B cell (primary cell): ENCODE measurements around the gene CTSK. TPM values are rescaled to one million over a fixed set of nuclear protein-coding genes. Genes with fewer than 3 reads are reported as not detected.
"Not testable (repeated sequence)": the region's sequence is repeated elsewhere in the genome, so short reads cannot be mapped to it uniquely, and the experiment has no call there.

Experiments used
- ATAC-seq: fragments of 200-7000 bp; cut with Tn5 transposase; one replicate; pipeline ENCODE4 v1.10.0; 2021; ENCODE audit warnings: low read depth, mild to moderate bottlenecking, moderate number of reproducible peaks, moderate library complexity
- CTCF ChIA-PET: fragments of 350-600 bp; sonication (Branson Sonifier 250); formaldehyde crosslinking; loops from one replicate; lab custom pipeline; 2021; ENCODE audit warnings: antibody characterized with exemption, inconsistent platforms; lab: Charles Lee
- POLR2A ChIA-PET: fragments of 350-600 bp; sonication (Branson Sonifier 250); formaldehyde crosslinking; loops from one replicate; lab custom pipeline; 2021; ENCODE audit warnings: antibody characterized with exemption; lab: Charles Lee
- DNase-seq: peaks from one replicate; pipeline ENCODE4 v3.0.0; 2013
- H2AFZ ChIP-seq: 2 replicates; pipeline ENCODE4 v1.6.1; 2012; ENCODE audit warnings: mild to moderate bottlenecking, low read depth, low read length; ENCODE audit not compliant: insufficient read depth, poor library complexity, severe bottlenecking
- H3K27ac ChIP-seq, 2 donors: 1 replicate in 1 of 2; 2 replicates in 1 of 2; pipeline ENCODE4 v1.5.1; 2012 to 2013; ENCODE audit warnings: low read length in 2 of 2, mild to moderate bottlenecking in 2 of 2, moderate library complexity in 1 of 2
- H3K27me3 ChIP-seq, 4 experiments: fragments of 200-600 bp in 1 of 4; sonication (generic) in 1 of 4; replicated peaks in 1 of 4; 1 replicate in 2 of 4; 2 replicates in 2 of 4; pipeline versions ENCODE4 v1.6.1 to v1.7.0; 2013 to 2016; ENCODE audit warnings: low read length in 3 of 4, mild to moderate bottlenecking in 2 of 4, mixed read lengths in 1 of 4, moderate library complexity in 1 of 4; ENCODE audit not compliant: insufficient read depth in 4 of 4, control insufficient read depth in 3 of 4; ENCODE audit errors: control extremely low read depth in 1 of 4
- H3K36me3 ChIP-seq, 2 experiments: replicated peaks in 1 of 2; 1 replicate in 1 of 2; 2 replicates in 1 of 2; pipeline versions ENCODE4 v1.6.1 to v1.7.1; 2013; ENCODE audit warnings: low read length in 1 of 2; ENCODE audit not compliant: insufficient read depth in 2 of 2, control insufficient read depth in 1 of 2; ENCODE audit errors: control extremely low read depth in 1 of 2, extremely low read depth in 1 of 2
- H3K4me1 ChIP-seq, 2 donors: fragments of 200-600 bp in 1 of 2; sonication (generic) in 1 of 2; 1 replicate in 1 of 2; 2 replicates in 1 of 2; pipeline versions ENCODE4 v1.5.1 to v1.6.1; 2013 to 2017; ENCODE audit warnings: low read length in 2 of 2; ENCODE audit not compliant: control insufficient read depth in 2 of 2, insufficient read depth in 2 of 2
- H3K4me2 ChIP-seq: replicated peaks from 2 replicates; pipeline ENCODE3; 2012; ENCODE audit warnings: mild to moderate bottlenecking, low read depth, low read length; ENCODE audit not compliant: poor library complexity, severe bottlenecking
- H3K4me3 ChIP-seq, 5 experiments: fragments of 200-600 bp in 1 of 5; sonication (generic) in 1 of 5; 1 replicate in 3 of 5; 2 replicates in 2 of 5; pipeline versions ENCODE4 v1.5.1 to v1.7.0; 2011 to 2016; ENCODE audit warnings: low read length in 4 of 5, mild to moderate bottlenecking in 4 of 5, low read depth in 2 of 5, control low read depth in 1 of 5, moderate library complexity in 1 of 5; ENCODE audit not compliant: insufficient read depth in 1 of 5; ENCODE audit errors: control extremely low read depth in 1 of 5, extremely low read depth in 1 of 5
- H3K79me2 ChIP-seq: fragments of 200-600 bp; sonication (generic); one replicate; pipeline ENCODE4 v1.6.0; 2016; ENCODE audit warnings: low read length; ENCODE audit not compliant: control insufficient read depth, insufficient read depth
- H3K9ac ChIP-seq: fragments of 200-600 bp; sonication (generic); 2 replicates; pipeline ENCODE4 v1.6.1; 2017; ENCODE audit warnings: mild to moderate bottlenecking, low read length, moderate library complexity
- H3K9me3 ChIP-seq, 3 donors: one replicate each; pipeline versions ENCODE4 v1.6.1 to v1.7.1; 2013; ENCODE audit warnings: low read length in 2 of 3; ENCODE audit not compliant: control insufficient read depth in 2 of 3, insufficient read depth in 1 of 3; ENCODE audit errors: control extremely low read depth in 1 of 3
- H4K20me1 ChIP-seq: 2 replicates; pipeline ENCODE4 v1.6.0; 2012; ENCODE audit warnings: mild to moderate bottlenecking, low read length; ENCODE audit not compliant: insufficient read depth, control insufficient read depth, poor library complexity, severe bottlenecking
- H3K27ac Mint-ChIP-seq: one replicate; pipeline ENCODE4 v1.8.0; 2021; ENCODE audit warnings: mixed read lengths
- H3K27me3 Mint-ChIP-seq: one replicate; pipeline ENCODE4 v1.8.0; 2021; ENCODE audit warnings: mixed read lengths
- H3K4me1 Mint-ChIP-seq: one replicate; pipeline ENCODE4 v1.8.0; 2021; ENCODE audit warnings: mixed read lengths
- H3K4me3 Mint-ChIP-seq: one replicate; pipeline ENCODE4 v1.8.0; 2021; ENCODE audit warnings: mixed read lengths
- H3K9me3 Mint-ChIP-seq: one replicate; pipeline ENCODE4 v1.8.0; 2022; ENCODE audit warnings: mixed read lengths; ENCODE audit not compliant: insufficient read depth
- EZH2 ChIP-seq: IDR thresholded peaks from 2 replicates; pipeline ENCODE4 v1.6.1; 2012; ENCODE audit warnings: borderline replicate concordance, low read depth, mild to moderate bottlenecking, moderate library complexity, low read length; ENCODE audit not compliant: insufficient read depth, poor library complexity, severe bottlenecking
- WGBS: methylation state at CpG from one replicate; pipeline ENCODE4 v1.1.5; 2013; ENCODE audit warnings: missing lambda C conversion rate; ENCODE audit not compliant: insufficient coverage; 5-methylcytosine and 5-hydroxymethylcytosine counted together
- intact Hi-C: fragments of 100-400 bp; cut with micrococcal nuclease; formaldehyde crosslinking; loops from one replicate; pipeline ENCODE4 v1.10.0; 2022
- polyA minus RNA-seq: library from RNA; depleted of rRNA, polyadenylated mRNA; stranded (reverse); fragments of >200 nt; gene quantifications from 2 replicates; pipeline ENCODE4 v1.2.3, GENCODE V29; 2012
- polyA plus RNA-seq: library from polyadenylated mRNA; depleted of rRNA; stranded (reverse); fragments of >200 nt; gene quantifications from 2 replicates; pipeline ENCODE4 v1.2.3, GENCODE V29; 2012
- total RNA-seq, 2 donors: library from RNA; stranded (reverse); fragments of 120-200 nt in 1 of 2; gene quantifications; 1 replicate in 1 of 2; 2 replicates in 1 of 2; pipeline versions ENCODE4 v1.2.3 to v1.2.4, GENCODE V29; 2013 to 2022
- TF ChIP-seq, protein P1 (sequence below): fragments of 200-600 bp; IDR thresholded peaks from one replicate; pipeline ENCODE4 v1.8.0; 2022; ENCODE audit warnings: antibody characterized with exemption, mild to moderate bottlenecking

The CTSK gene
- total RNA-seq (5.3 and 5.9 TPM in 2 replicates), polyA plus RNA-seq (6.0 and 9.2 TPM in 2 replicates), polyA minus RNA-seq (2.2 and 2.5 TPM in 2 replicates)
- 2.7 TPM for total RNA-seq (2013)

DNA sequence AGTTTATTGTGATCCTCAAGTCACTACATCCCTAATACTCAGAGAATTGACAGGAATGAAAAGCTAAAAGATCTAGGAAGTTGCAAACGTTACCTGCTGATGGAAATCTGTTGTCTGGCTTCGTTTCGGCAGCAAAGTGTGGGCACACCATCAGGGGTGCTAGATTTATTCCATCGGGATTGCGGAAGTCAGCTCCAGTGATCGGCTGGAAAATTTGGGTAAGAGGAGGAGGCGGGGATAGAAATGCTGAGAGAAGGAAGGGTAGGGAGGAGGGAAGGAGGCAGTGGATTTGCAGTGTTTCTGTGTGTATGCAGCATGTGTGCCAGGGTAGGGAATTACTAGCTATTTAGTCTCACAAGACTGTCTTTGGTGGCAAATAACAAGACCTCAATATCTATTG, at the start of gene CTSK:
CTSK (minus strand) TSS at position 140 of the 400 bp plus-strand sequence. CDS start 1,455 bp downstream, outside the sequence.
- no peak within 1 kb of the TSS for H3K9ac ChIP-seq
- Mint-ChIP-seq H3K27ac (no peak within 1 kb of the TSS), H3K9me3 (no peaks in the 10 kb centered on the region), H3K4me3 (no peak within 1 kb of the TSS), H3K27me3 (no peaks in the 10 kb centered on the region), H3K4me1 (peaks cover 11% of the 10 kb centered on the region)
- peak within 1 kb of the TSS; percentile 5 for H3K4me2 ChIP-seq
- peaks cover 3 to 27% of the 10 kb centered on the region in 2 experiments for H3K36me3 ChIP-seq
- intact Hi-C loops = no loop called here
- H3K4me3 ChIP-seq = no peak within 1 kb of the TSS
- H2AFZ ChIP-seq = no peak within 1 kb of the TSS
- H3K9me3 ChIP-seq = no peaks in the 10 kb centered on the region
- 80% methylated on average over 6 of the region's 7 CpGs for WGBS
- H3K27ac ChIP-seq = no peak within 1 kb of the TSS
- ATAC-seq (no peak), DNase-seq (no peak)
- peaks cover 0 to 5% of the 10 kb centered on the region in 2 donors for H3K4me1 ChIP-seq
- POLR2A ChIA-PET = no interaction called here
- no peaks in the 10 kb centered on the region for H3K79me2 ChIP-seq
- no peaks in the 10 kb centered on the region for H4K20me1 ChIP-seq
- TF ChIP-seq, protein P1, sequence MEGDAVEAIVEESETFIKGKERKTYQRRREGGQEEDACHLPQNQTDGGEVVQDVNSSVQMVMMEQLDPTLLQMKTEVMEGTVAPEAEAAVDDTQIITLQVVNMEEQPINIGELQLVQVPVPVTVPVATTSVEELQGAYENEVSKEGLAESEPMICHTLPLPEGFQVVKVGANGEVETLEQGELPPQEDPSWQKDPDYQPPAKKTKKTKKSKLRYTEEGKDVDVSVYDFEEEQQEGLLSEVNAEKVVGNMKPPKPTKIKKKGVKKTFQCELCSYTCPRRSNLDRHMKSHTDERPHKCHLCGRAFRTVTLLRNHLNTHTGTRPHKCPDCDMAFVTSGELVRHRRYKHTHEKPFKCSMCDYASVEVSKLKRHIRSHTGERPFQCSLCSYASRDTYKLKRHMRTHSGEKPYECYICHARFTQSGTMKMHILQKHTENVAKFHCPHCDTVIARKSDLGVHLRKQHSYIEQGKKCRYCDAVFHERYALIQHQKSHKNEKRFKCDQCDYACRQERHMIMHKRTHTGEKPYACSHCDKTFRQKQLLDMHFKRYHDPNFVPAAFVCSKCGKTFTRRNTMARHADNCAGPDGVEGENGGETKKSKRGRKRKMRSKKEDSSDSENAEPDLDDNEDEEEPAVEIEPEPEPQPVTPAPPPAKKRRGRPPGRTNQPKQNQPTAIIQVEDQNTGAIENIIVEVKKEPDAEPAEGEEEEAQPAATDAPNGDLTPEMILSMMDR = no peak
- no peak for TF ChIP-seq EZH2
- CTCF ChIA-PET = interaction anchor here (0.6 to 1.3 kb wide), 2 partner anchors 187 to 345 kb away, joined by 3 read pairs; no protein-coding TSS in a partner anchor
- H3K27me3 ChIP-seq = no peaks in the 10 kb centered on the region

- H3K4me3 ChIP-seq = peak overlapping the region in 1 of 5 experiments; percentile 25
- intact Hi-C loops, H4K20me1 ChIP-seq, H3K9me3 Mint-ChIP-seq, POLR2A ChIA-PET, H3K27me3 ChIP-seq, H3K27me3 Mint-ChIP-seq, H3K9me3 ChIP-seq: not testable (repeated sequence)
- peaks cover 5 to 13% of the 10 kb centered on the region in 2 experiments for H3K36me3 ChIP-seq
- WGBS = no CpG with 5 or more reads among the region's 3 CpGs
- ATAC-seq (peak; percentile 24), DNase-seq (peak; percentile 55)
- Mint-ChIP-seq H3K4me1 (peaks cover 18% of the 10 kb centered on the region), H3K27ac (peak overlapping the region; percentile 84), H3K4me3 (peak overlapping the region; percentile 83)
- H2AFZ ChIP-seq = peak overlapping the region; percentile 35
- H3K9ac ChIP-seq = peak overlapping the region; percentile 5
- H3K4me1 ChIP-seq = peaks cover 20 to 22% of the 10 kb centered on the region in 2 donors
- CTCF ChIA-PET = interaction anchor here (1.2 kb wide), 1 partner anchor 69 kb away, joined by 4 read pairs; no protein-coding TSS in a partner anchor
- peak overlapping the region; percentile 53 for H3K4me2 ChIP-seq
- peaks cover 30% of the 10 kb centered on the region for H3K79me2 ChIP-seq
- peak overlapping the region; percentile 6 to 60 for H3K27ac ChIP-seq
These were observed 44.7 kb upstream of the CTSK start for GRCh38 chr1:150852734-150853133.

DNA sequence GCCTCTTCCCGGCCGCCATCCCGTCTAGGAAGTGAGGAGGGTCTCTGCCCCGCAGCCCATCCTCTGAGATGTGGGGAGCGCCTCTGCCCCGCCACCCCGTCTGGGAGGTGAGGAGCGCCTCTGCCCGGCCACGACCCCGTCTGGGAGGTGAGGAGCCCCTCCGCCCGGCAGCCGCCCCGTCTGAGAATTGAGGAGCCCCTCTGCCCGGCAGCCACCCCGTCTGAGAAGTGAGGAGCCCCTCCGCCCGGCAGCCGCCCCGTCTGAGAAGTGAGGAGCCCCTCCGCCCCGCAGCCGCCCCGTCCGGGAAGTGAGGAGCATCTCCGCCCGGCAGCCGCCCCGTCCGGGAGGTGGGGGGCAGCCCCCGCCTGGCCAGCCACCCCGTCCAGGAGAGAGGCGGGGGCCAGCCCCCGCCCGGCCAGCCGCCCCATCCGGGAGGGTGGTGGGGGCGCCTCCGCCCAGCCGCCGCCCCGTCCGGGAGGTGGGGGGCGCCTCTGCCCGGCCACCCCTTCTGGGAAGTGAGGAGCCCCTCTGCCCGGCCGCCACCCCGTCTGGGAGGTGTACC, 42.8 kb upstream of the CTSK start:
- H3K4me3 ChIP-seq, POLR2A ChIA-PET, H3K27me3 ChIP-seq, H3K9ac ChIP-seq, H3K4me2 ChIP-seq, H4K20me1 ChIP-seq, ATAC-seq, H2AFZ ChIP-seq, CTCF ChIA-PET, DNase-seq, H3K9me3 ChIP-seq, H3K27ac Mint-ChIP-seq, H3K27me3 Mint-ChIP-seq, H3K27ac ChIP-seq, H3K4me3 Mint-ChIP-seq, intact Hi-C loops, H3K9me3 Mint-ChIP-seq: not testable (repeated sequence)
- WGBS = 98% methylated on average over 33 of the region's 49 CpGs
- peaks cover 18% of the 10 kb centered on the region for H3K4me1 Mint-ChIP-seq
- peaks cover 7 to 14% of the 10 kb centered on the region in 2 experiments for H3K36me3 ChIP-seq
- H3K4me1 ChIP-seq = peaks cover 20 to 22% of the 10 kb centered on the region in 2 donors
- H3K79me2 ChIP-seq = peaks cover 30% of the 10 kb centered on the region
